ENCODE results near the gene MYCN. TPM values are rescaled to one million over a fixed set of nuclear protein-coding genes. Genes with fewer than 3 reads are reported as not detected.
"Not testable (repeated sequence)": the region's sequence is repeated elsewhere in the genome, so short reads cannot be mapped to it uniquely, and the experiment has no call there.

MYCN gene
- total and polyA plus RNA-seq, 4 donors, result 0.16 to 1.3 TPM; not detected in 2

DNA sequence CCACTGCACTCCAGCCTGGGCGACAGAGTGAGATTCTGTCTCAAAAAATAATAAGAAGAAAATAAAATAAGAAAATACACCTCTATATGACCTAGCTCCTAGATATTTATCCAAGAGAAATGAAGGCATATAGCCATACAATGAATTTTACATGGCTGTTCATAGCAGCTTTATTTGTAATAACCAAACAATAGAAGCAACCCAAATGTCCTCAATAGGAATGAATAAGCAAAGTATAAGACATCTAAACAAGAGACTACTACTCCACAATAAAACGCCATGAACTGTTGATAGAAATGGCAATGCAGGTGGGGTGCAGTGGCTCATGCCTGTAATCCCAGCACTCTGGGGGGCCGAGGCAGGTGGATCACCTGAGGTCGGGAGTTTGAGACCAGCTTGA is 31.2 kb upstream of the MYCN start:
- H3K9me3 ChIP-seq (ENCODE audit: control insufficient read depth in 4 of 4, low read length in 3 of 4), result no peaks in the 10 kb centered on the region
- WGBS, result 89% methylated on average over 4 of the region's 4 CpGs
- H3K27ac ChIP-seq (ENCODE audit: low read depth in 1 of 2, low read length in 2 of 2), result no peak overlapping the region
- TF ChIP-seq, protein P1, sequence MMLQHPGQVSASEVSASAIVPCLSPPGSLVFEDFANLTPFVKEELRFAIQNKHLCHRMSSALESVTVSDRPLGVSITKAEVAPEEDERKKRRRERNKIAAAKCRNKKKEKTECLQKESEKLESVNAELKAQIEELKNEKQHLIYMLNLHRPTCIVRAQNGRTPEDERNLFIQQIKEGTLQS (IDR thresholded peaks at IDR 0.05), result no peak
- TF ChIP-seq, protein P2, sequence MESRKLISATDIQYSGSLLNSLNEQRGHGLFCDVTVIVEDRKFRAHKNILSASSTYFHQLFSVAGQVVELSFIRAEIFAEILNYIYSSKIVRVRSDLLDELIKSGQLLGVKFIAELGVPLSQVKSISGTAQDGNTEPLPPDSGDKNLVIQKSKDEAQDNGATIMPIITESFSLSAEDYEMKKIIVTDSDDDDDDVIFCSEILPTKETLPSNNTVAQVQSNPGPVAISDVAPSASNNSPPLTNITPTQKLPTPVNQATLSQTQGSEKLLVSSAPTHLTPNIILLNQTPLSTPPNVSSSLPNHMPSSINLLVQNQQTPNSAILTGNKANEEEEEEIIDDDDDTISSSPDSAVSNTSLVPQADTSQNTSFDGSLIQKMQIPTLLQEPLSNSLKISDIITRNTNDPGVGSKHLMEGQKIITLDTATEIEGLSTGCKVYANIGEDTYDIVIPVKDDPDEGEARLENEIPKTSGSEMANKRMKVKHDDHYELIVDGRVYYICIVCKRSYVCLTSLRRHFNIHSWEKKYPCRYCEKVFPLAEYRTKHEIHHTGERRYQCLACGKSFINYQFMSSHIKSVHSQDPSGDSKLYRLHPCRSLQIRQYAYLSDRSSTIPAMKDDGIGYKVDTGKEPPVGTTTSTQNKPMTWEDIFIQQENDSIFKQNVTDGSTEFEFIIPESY (IDR thresholded peaks at IDR 0.05), result no peak
- TF ChIP-seq, protein P3, sequence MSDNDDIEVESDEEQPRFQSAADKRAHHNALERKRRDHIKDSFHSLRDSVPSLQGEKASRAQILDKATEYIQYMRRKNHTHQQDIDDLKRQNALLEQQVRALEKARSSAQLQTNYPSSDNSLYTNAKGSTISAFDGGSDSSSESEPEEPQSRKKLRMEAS (IDR thresholded peaks at IDR 0.05), result no peak
- TF ChIP-seq RXRA (IDR thresholded peaks at IDR 0.05) (no peak), HNF4G (IDR thresholded peaks at IDR 0.05) (no peak), FOXA1 (IDR thresholded peaks at IDR 0.05) (no peak), TAF1 (conservative IDR thresholded peaks at IDR 0.05) (no peak), FOXA2 (IDR thresholded peaks at IDR 0.05) (no peak), SP1 (IDR thresholded peaks at IDR 0.05) (no peak)
- no peak overlapping the region for H3K9ac ChIP-seq (ENCODE audit: low read depth in 1 of 2, low read length in 2 of 2)
- no peaks in the 10 kb centered on the region for H3K4me1 ChIP-seq (ENCODE audit: control insufficient read depth in 4 of 4, insufficient read depth in 4 of 4, low read length in 3 of 4)
- H3K27me3 ChIP-seq (ENCODE audit: control insufficient read depth in 4 of 4, insufficient read depth in 4 of 4, low read length in 3 of 4), result no peaks in the 10 kb centered on the region
- no peaks in the 10 kb centered on the region for H3K36me3 ChIP-seq (ENCODE audit: control insufficient read depth in 4 of 4, insufficient read depth in 3 of 4, low read depth in 1 of 4, low read length in 3 of 4)
- no peak overlapping the region for H3K4me3 ChIP-seq (ENCODE audit: low read depth in 1 of 3, low read length in 3 of 3)
- no peak for DNase-seq (ENCODE audit: low spot score)

DNA sequence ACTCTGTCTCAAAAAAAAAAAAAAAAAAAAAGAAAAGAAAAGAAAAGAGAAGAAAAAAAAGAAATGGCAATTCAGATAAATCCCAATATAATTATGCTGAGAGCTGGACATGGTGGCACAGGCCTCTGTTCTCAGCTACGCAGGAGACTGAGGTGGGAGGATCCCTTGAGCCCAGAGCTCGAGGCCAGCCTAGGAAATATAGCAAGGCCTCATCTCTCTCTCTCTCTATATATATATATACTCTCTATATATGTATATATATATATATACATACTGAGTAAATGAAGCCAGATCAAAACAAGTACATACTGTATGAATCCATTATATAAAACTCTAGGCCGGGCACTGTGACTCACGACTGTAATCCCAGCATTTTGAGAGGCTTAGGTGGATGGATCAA is 30.6 kb upstream of the MYCN start:
- Histone ChIP-seq H3K4me3 (ENCODE audit: low read depth in 1 of 3, low read length in 3 of 3) (no peak overlapping the region), H3K4me1 (ENCODE audit: control insufficient read depth in 4 of 4, insufficient read depth in 4 of 4, low read length in 3 of 4) (no peaks in the 10 kb centered on the region), H3K27me3 (ENCODE audit: control insufficient read depth in 4 of 4, insufficient read depth in 4 of 4, low read length in 3 of 4) (no peaks in the 10 kb centered on the region), H3K36me3 (ENCODE audit: control insufficient read depth in 4 of 4, insufficient read depth in 3 of 4, low read depth in 1 of 4, low read length in 3 of 4) (no peaks in the 10 kb centered on the region), H3K9ac (ENCODE audit: low read depth in 1 of 2, low read length in 2 of 2) (no peak overlapping the region), H3K27ac (ENCODE audit: low read depth in 1 of 2, low read length in 2 of 2) (no peak overlapping the region), H3K9me3 (ENCODE audit: control insufficient read depth in 4 of 4, low read length in 3 of 4) (no peaks in the 10 kb centered on the region)
- no peak for TF ChIP-seq TAF1 (conservative IDR thresholded peaks at IDR 0.05)
- no peak for TF ChIP-seq FOXA1 (IDR thresholded peaks at IDR 0.05)
- no peak for TF ChIP-seq RXRA (IDR thresholded peaks at IDR 0.05)
- TF ChIP-seq, protein P3 (IDR thresholded peaks at IDR 0.05), result no peak
- no peak for TF ChIP-seq HNF4A (conservative IDR thresholded peaks at IDR 0.05)
- no peak for TF ChIP-seq HNF4G (IDR thresholded peaks at IDR 0.05)
- TF ChIP-seq, protein P2 (IDR thresholded peaks at IDR 0.05), result no peak
- TF ChIP-seq NR2F2 (IDR thresholded peaks at IDR 0.05), result no peak
- no peak for TF ChIP-seq EGR1 (IDR thresholded peaks at IDR 0.05; ENCODE audit: low read depth in 2 of 2)
- TF ChIP-seq, protein P4, sequence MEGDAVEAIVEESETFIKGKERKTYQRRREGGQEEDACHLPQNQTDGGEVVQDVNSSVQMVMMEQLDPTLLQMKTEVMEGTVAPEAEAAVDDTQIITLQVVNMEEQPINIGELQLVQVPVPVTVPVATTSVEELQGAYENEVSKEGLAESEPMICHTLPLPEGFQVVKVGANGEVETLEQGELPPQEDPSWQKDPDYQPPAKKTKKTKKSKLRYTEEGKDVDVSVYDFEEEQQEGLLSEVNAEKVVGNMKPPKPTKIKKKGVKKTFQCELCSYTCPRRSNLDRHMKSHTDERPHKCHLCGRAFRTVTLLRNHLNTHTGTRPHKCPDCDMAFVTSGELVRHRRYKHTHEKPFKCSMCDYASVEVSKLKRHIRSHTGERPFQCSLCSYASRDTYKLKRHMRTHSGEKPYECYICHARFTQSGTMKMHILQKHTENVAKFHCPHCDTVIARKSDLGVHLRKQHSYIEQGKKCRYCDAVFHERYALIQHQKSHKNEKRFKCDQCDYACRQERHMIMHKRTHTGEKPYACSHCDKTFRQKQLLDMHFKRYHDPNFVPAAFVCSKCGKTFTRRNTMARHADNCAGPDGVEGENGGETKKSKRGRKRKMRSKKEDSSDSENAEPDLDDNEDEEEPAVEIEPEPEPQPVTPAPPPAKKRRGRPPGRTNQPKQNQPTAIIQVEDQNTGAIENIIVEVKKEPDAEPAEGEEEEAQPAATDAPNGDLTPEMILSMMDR (IDR thresholded peaks at IDR 0.05; ENCODE audit: low read depth, low read length, missing input control), result no peak
- TF ChIP-seq, protein P5, sequence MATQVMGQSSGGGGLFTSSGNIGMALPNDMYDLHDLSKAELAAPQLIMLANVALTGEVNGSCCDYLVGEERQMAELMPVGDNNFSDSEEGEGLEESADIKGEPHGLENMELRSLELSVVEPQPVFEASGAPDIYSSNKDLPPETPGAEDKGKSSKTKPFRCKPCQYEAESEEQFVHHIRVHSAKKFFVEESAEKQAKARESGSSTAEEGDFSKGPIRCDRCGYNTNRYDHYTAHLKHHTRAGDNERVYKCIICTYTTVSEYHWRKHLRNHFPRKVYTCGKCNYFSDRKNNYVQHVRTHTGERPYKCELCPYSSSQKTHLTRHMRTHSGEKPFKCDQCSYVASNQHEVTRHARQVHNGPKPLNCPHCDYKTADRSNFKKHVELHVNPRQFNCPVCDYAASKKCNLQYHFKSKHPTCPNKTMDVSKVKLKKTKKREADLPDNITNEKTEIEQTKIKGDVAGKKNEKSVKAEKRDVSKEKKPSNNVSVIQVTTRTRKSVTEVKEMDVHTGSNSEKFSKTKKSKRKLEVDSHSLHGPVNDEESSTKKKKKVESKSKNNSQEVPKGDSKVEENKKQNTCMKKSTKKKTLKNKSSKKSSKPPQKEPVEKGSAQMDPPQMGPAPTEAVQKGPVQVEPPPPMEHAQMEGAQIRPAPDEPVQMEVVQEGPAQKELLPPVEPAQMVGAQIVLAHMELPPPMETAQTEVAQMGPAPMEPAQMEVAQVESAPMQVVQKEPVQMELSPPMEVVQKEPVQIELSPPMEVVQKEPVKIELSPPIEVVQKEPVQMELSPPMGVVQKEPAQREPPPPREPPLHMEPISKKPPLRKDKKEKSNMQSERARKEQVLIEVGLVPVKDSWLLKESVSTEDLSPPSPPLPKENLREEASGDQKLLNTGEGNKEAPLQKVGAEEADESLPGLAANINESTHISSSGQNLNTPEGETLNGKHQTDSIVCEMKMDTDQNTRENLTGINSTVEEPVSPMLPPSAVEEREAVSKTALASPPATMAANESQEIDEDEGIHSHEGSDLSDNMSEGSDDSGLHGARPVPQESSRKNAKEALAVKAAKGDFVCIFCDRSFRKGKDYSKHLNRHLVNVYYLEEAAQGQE (IDR thresholded peaks at IDR 0.05), result no peak
- TF ChIP-seq SP1 (IDR thresholded peaks at IDR 0.05), result no peak
- TF ChIP-seq YY1 (IDR thresholded peaks at IDR 0.05), result no peak
- no peak for TF ChIP-seq JUND (IDR thresholded peaks at IDR 0.05)
- TF ChIP-seq, protein P1 (IDR thresholded peaks at IDR 0.05), result no peak
- TF ChIP-seq FOXA2 (IDR thresholded peaks at IDR 0.05), result no peak
- no peak for TF ChIP-seq GABPA (IDR thresholded peaks at IDR 0.05 in 1 of 2, conservative IDR thresholded peaks at IDR 0.05 in 1 of 2)
- WGBS, result 92% methylated on average over 4 of the region's 4 CpGs
- DNase-seq (ENCODE audit: low spot score), result no peak

DNA sequence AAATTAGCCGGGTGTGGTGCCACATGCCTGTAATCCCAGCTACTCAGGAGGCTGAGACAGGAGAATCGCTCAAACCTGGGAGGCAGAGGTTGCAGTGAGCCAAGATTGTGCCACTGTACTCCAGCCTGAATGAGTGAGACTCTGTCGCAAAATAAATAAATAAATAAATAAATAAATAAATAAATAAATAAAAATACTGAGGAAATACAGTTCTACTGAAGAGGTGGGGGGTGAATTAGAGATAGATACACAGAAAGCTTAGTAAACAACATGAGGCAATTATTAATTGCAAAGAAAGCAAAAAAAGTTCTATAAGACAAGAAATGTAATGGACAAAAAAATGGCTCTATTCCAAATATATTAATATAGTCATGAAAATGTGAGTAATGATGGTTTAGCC is 29.1 kb upstream of the MYCN start:
- not testable (repeated sequence) for H3K4me3 ChIP-seq (ENCODE audit: low read depth in 1 of 3, low read length in 3 of 3); H3K27ac ChIP-seq (ENCODE audit: low read depth in 1 of 2, low read length in 2 of 2); H3K9ac ChIP-seq (ENCODE audit: low read depth in 1 of 2, low read length in 2 of 2); H3K9me3 ChIP-seq (ENCODE audit: control insufficient read depth in 4 of 4, low read length in 3 of 4); H3K36me3 ChIP-seq (ENCODE audit: control insufficient read depth in 4 of 4, insufficient read depth in 3 of 4, low read depth in 1 of 4, low read length in 3 of 4); H3K4me1 ChIP-seq (ENCODE audit: control insufficient read depth in 4 of 4, insufficient read depth in 4 of 4, low read length in 3 of 4); DNase-seq (ENCODE audit: low spot score); H3K27me3 ChIP-seq (ENCODE audit: control insufficient read depth in 4 of 4, insufficient read depth in 4 of 4, low read length in 3 of 4)
- WGBS, result 94% methylated on average over 3 of the region's 3 CpGs
